Right ventricle myocardium superior (tissue), 1 donor: ENCODE results near the gene CALML5. TPM values are rescaled to one million over a fixed set of nuclear protein-coding genes. Genes with fewer than 3 reads are reported as not detected.
"Not testable (repeated sequence)": the region's sequence is repeated elsewhere in the genome, so short reads cannot be mapped to it uniquely, and the experiment has no call there.

Experiments used
- ATAC-seq: fragments of 200-7000 bp; cut with Tn5 transposase; one replicate; pipeline ENCODE4 v1.9.1; 2020; ENCODE audit warnings: mild to moderate bottlenecking; ENCODE audit not compliant: poor library complexity
- DNase-seq: peaks from one replicate; pipeline ENCODE4 v3.0.0-alpha.2; 2020
- intact Hi-C: fragments of 100-400 bp; cut with DNase I; formaldehyde crosslinking; loops from one replicate; pipeline ENCODE4 v1.11.2; 2022
- total RNA-seq: library from RNA; stranded (reverse); fragmentation: NEBNext Ultra II Directional; extraction: Animal tissue kit (Norgen Biotek cat#: 25700); gene quantifications from one replicate; pipeline ENCODE4 v1.2.1, GENCODE V29; 2021
- donor health status: DM: no; HTN: yes; CAD: no; lungs with severe emphysema.

Gene CALML5
- total RNA-seq, 1 donor from 2014 or later, result not detected

- ATAC-seq, DNase-seq, intact Hi-C loops: not testable (repeated sequence)
These were observed 23.2 kb downstream of the CALML5 start for GRCh38 chr10:5475974-5476807.

- intact Hi-C loops, ATAC-seq, DNase-seq: not testable (repeated sequence)
These were observed 24.3 kb downstream of the CALML5 start for GRCh38 chr10:5475088-5475487.

GRCh38 chr10:5474642-5475041 is 24.7 kb downstream of the CALML5 start:
- intact Hi-C loops, ATAC-seq, DNase-seq: not testable (repeated sequence)

GRCh38 chr10:5470062-5470751 is 29.2 kb downstream of the CALML5 start:
- intact Hi-C loops, result no loop called here
- DNase-seq (no peak), ATAC-seq (no peak)

GRCh38 chr10:5469353-5470061 is 29.9 kb downstream of the CALML5 start:
- ATAC-seq (no peak), DNase-seq (no peak)
- intact Hi-C loops, result no loop called here

GRCh38 chr10:5468262-5469106 is 30.9 kb downstream of the CALML5 start:
- DNase-seq, result no peak
- intact Hi-C loops, result no loop called here
- ATAC-seq, result peak; percentile 55

GRCh38 chr10:5467634-5468255 is 31.6 kb downstream of the CALML5 start:
- intact Hi-C loops, result no loop called here
- no peak for DNase-seq
- no peak for ATAC-seq

- intact Hi-C loops, result no loop called here
- DNase-seq (no peak), ATAC-seq (no peak)
These were observed 32.2 kb downstream of the CALML5 start for GRCh38 chr10:5467207-5467535.

- ATAC-seq, result peak; percentile 50
- DNase-seq, result no peak
- intact Hi-C loops, result no loop called here
These were observed 32.7 kb downstream of the CALML5 start for GRCh38 chr10:5466451-5467206.

GRCh38 chr10:5465976-5466450 is 33.4 kb downstream of the CALML5 start:
- no peak for DNase-seq
- no peak for ATAC-seq
- intact Hi-C loops, result no loop called here

GRCh38 chr10:5464546-5464945 is 34.8 kb downstream of the CALML5 start:
- ATAC-seq, result no peak
- intact Hi-C loops, result no loop called here

GRCh38 chr10:5462841-5463293 is 36.5 kb downstream of the CALML5 start:
- no peak for ATAC-seq
- intact Hi-C loops, result no loop called here

More at GRCh38 chr10:5464546-5464945, 34.8 kb downstream of the CALML5 start:
- no peak for DNase-seq

GRCh38 chr10:5461914-5462840 is 37.2 kb downstream of the CALML5 start:
- intact Hi-C loops, result no loop called here
- no peak for DNase-seq
- no peak for ATAC-seq

More at GRCh38 chr10:5462841-5463293, 36.5 kb downstream of the CALML5 start:
- no peak for DNase-seq

- no peak for DNase-seq
- intact Hi-C loops, result no loop called here
These were observed 38.2 kb downstream of the CALML5 start for GRCh38 chr10:5461203-5461588.

GRCh38 chr10:5460468-5461202 is 38.7 kb downstream of the CALML5 start:
- intact Hi-C loops, result no loop called here
- ATAC-seq, result no peak
- no peak for DNase-seq

More at GRCh38 chr10:5461203-5461588, 38.2 kb downstream of the CALML5 start:
- ATAC-seq, result no peak
